Loucy (cell line): ENCODE measurements around the gene EDC3.

Source experiments
- H2AFZ ChIP-seq: fragments of 200-600 bp; sonication (generic); 2 replicates; pipeline ENCODE4 v1.6.0; 2016; ENCODE audit warnings: antibody characterized with exemption, mild to moderate bottlenecking, low read length, moderate library complexity
- H3F3A ChIP-seq: fragments of 200-600 bp; 2 replicates; pipeline ENCODE4 v1.6.0; 2016; ENCODE audit warnings: antibody characterized with exemption, low read depth, mild to moderate bottlenecking
- H3K27me3 ChIP-seq: fragments of 200-600 bp; sonication (generic); 2 replicates; pipeline ENCODE4 v1.6.1; 2014; ENCODE audit warnings: low read length, mild to moderate bottlenecking; ENCODE audit not compliant: insufficient read depth, poor library complexity, severe bottlenecking
- H3K36me3 ChIP-seq: fragments of 200-600 bp; sonication (generic); 2 replicates; pipeline ENCODE4 v1.6.1; 2016; ENCODE audit warnings: low read length; ENCODE audit not compliant: insufficient read depth
- H3K4me1 ChIP-seq: fragments of 200-600 bp; sonication (generic); 2 replicates; pipeline ENCODE4 v1.5.1; 2014; ENCODE audit warnings: low read length, mild to moderate bottlenecking; ENCODE audit not compliant: insufficient read depth, poor library complexity, severe bottlenecking
- H3K4me2 ChIP-seq: fragments of 200-600 bp; sonication (generic); 2 replicates; pipeline ENCODE4 v1.6.0; 2014; ENCODE audit warnings: antibody characterized with exemption, low read length, low read depth, mild to moderate bottlenecking; ENCODE audit not compliant: poor library complexity, severe bottlenecking
- H3K4me3 ChIP-seq: fragments of 200-600 bp; sonication (generic); 2 replicates; pipeline ENCODE4 v1.5.1; 2014; ENCODE audit warnings: low read length, mild to moderate bottlenecking, mixed read lengths; ENCODE audit not compliant: poor library complexity, severe bottlenecking
- H3K79me2 ChIP-seq: fragments of 200-600 bp; sonication (generic); 2 replicates; pipeline ENCODE4 v1.6.1; 2014; ENCODE audit warnings: low read length; ENCODE audit not compliant: insufficient read depth
- H3K9ac ChIP-seq: fragments of 200-600 bp; sonication (generic); 2 replicates; pipeline ENCODE4 v1.6.0; 2014; ENCODE audit warnings: mild to moderate bottlenecking, low read depth, low read length, moderate library complexity; ENCODE audit not compliant: poor library complexity, severe bottlenecking
- H3K9me2 ChIP-seq: fragments of 200-600 bp; sonication (generic); replicated peaks from 2 replicates; pipeline ENCODE4 v1.6.1; 2016; ENCODE audit warnings: low read depth, low read length, mixed read lengths
- H3K9me3 ChIP-seq: fragments of 200-600 bp; sonication (generic); 2 replicates; pipeline ENCODE4 v1.6.1; 2014; ENCODE audit warnings: mild to moderate bottlenecking, antibody characterized with exemption, low read length, low read depth; ENCODE audit not compliant: insufficient read depth
- H4K20me1 ChIP-seq: fragments of 200-600 bp; sonication (generic); 2 replicates; pipeline ENCODE4 v1.6.0; 2014; ENCODE audit warnings: antibody characterized with exemption, low read length, mild to moderate bottlenecking; ENCODE audit not compliant: insufficient read depth, poor library complexity, severe bottlenecking
- CTCF ChIP-seq: fragments of 200-600 bp; sonication (generic); conservative IDR thresholded peaks from 2 replicates; pipeline ENCODE4 v1.5.1; 2014; ENCODE audit warnings: mild to moderate bottlenecking, antibody characterized with exemption, low read length
- EZH2phosphoT487 ChIP-seq: fragments of 200-600 bp; IDR thresholded peaks from 2 replicates; pipeline ENCODE4 v1.6.1; 2018; ENCODE audit warnings: antibody characterized with exemption, mild to moderate bottlenecking, moderate library complexity, borderline replicate concordance

EDC3 gene

GRCh38 chr15:74604983-74605794 is 90.6 kb downstream of the EDC3 start:
- no peak for TF ChIP-seq EZH2phosphoT487
- TF ChIP-seq CTCF: no peak
- Histone ChIP-seq H3K79me2 (no peaks in the 10 kb centered on the region), H3K4me3 (no peak overlapping the region), H2AFZ (no peak overlapping the region), H3K4me1 (peaks cover 2% of the 10 kb centered on the region), H3K4me2 (no peak overlapping the region), H3K9me3 (no peaks in the 10 kb centered on the region), H3K27me3 (no peaks in the 10 kb centered on the region), H3F3A (no peaks in the 10 kb centered on the region), H3K9me2 (no peaks in the 10 kb centered on the region), H3K36me3 (no peaks in the 10 kb centered on the region), H3K9ac (no peak overlapping the region), H4K20me1 (no peaks in the 10 kb centered on the region)

DNA sequence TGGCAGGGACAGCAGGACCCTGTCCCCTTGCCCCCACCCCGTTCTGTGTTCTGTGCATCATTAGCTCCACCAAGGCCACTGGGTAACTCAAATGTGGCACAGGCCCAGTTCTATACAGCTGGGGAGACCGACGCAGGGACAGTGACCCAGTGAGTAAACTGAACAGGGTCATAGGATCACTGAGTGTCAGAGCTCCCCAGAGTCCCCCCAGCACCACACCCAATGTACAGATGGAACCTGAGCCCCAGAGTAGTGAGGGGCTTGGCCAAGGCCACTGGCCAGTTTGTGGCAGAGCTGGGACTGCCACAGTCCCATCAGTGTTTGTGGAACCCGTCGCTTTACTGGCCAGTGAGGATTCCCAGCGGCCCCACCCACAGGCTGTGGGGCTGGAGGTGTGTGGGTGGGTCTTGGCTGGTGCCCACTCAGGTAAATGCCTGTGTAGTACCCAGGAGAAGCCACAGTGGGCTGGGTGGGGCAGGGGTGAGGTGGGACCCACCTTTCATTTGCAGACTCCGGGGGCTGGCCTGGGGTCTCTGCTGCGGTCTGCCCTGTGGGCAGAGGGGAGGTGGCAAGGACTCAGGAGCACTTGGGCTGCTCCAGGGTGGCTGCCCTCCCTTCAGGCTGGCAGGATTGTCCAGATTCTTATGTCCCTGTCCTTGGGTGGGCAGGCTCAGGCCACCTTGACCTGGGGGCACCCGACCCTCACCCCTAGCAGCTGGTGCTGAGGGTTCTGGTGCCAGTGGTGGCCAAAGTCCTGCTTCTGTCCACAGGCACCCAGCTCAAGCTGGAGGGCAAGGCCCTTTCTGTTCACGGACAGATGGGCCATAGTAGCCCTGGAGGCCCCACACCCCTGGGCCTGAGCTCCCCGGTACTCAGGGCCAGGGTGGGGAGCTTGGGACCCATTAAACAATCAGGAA is 91.8 kb downstream of the EDC3 start:
- peaks cover 10% of the 10 kb centered on the region for H3K79me2 ChIP-seq
- TF ChIP-seq CTCF (no peak), EZH2phosphoT487 (no peak)

GRCh38 chr15:74603026-74603788 is 92.6 kb downstream of the EDC3 start:
- no peak overlapping the region for H3K4me3 ChIP-seq
- H3K27me3 ChIP-seq: no peaks in the 10 kb centered on the region
- H2AFZ ChIP-seq: no peak overlapping the region
- H3K36me3 ChIP-seq: no peaks in the 10 kb centered on the region
- H3F3A ChIP-seq: no peaks in the 10 kb centered on the region
- H3K9me2 ChIP-seq: no peaks in the 10 kb centered on the region
- TF ChIP-seq EZH2phosphoT487: no peak
- no peak for TF ChIP-seq CTCF
- H3K9me3 ChIP-seq: no peaks in the 10 kb centered on the region
- H3K9ac ChIP-seq: no peak overlapping the region
- H3K79me2 ChIP-seq: peaks cover 16% of the 10 kb centered on the region
- H4K20me1 ChIP-seq: no peaks in the 10 kb centered on the region
- H3K4me1 ChIP-seq: peaks cover 15% of the 10 kb centered on the region
- H3K4me2 ChIP-seq: no peak overlapping the region

More for the DNA sequence above, 91.8 kb downstream of the EDC3 start:
- H3K9me2 ChIP-seq: no peaks in the 10 kb centered on the region
- H3K36me3 ChIP-seq: no peaks in the 10 kb centered on the region
- no peak overlapping the region for H3K4me3 ChIP-seq
- no peak overlapping the region for H3K9ac ChIP-seq
- H3K4me2 ChIP-seq: no peak overlapping the region
- H3K27me3 ChIP-seq: no peaks in the 10 kb centered on the region
- no peak overlapping the region for H2AFZ ChIP-seq
- H3F3A ChIP-seq: no peaks in the 10 kb centered on the region
- H3K9me3 ChIP-seq: no peaks in the 10 kb centered on the region
- H3K4me1 ChIP-seq: peaks cover 9% of the 10 kb centered on the region
- H4K20me1 ChIP-seq: no peaks in the 10 kb centered on the region
